Liver (tissue), 3 donors: ENCODE measurements around the gene HSPB3.

ENCODE experiments used
- CTCF ChIP-seq: fragments of 150-350 bp; IDR thresholded peaks from 2 replicates; pipeline ENCODE4 v1.5.1; 2017; ENCODE audit warnings: improper control_type of control experiment, low read depth, low read length; ENCODE audit not compliant: missing input control
- NR2F2 ChIP-seq: IDR thresholded peaks from 2 replicates; pipeline ENCODE4 v1.6.1; 2016; ENCODE audit warnings: antibody characterized with exemption
- RXRA ChIP-seq, 2 donors: IDR thresholded peaks; 2 replicates each; pipeline ENCODE4 v1.6.1; 2017 to 2018; ENCODE audit warnings: antibody characterized with exemption in 2 of 2, mild to moderate bottlenecking in 1 of 2
- donor health status: healthy.
- donor health status: healthy.

DNA sequence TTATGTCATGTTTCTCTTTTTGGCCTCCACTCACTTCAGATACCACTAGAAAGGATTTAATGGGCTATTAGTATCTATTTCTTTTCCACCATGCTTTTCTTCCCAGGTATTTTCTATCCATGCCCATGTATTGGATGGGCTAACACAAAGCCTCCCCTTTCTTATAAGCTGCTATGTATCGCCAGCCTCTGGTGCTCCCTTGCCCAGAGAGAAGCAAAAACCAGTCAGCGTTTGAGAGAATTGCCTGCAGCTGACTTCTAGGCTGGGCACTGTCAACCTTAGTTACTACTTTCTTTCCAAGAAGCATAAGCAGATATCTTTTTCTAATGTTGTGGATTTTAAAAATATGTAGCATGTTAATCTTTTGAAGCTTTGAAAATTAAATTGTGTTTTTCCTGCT, 30.2 kb upstream of the HSPB3 start:
- no peak for TF ChIP-seq RXRA (IDR thresholded peaks at IDR 0.05)
- no peak for TF ChIP-seq CTCF
- TF ChIP-seq NR2F2: no peak
